ENCODE measurements around the gene TBXAS1. TPM values are rescaled to one million over a fixed set of nuclear protein-coding genes. Genes with fewer than 3 reads are reported as not detected.

The TBXAS1 gene
- total and polyA plus RNA-seq, 5 donors from 2014 or later = 5.2 to 21.2 (median 11.3) TPM

GRCh38 chr7:139798892-139799291, 30.2 kb upstream of the TBXAS1 start:
- no peak for DNase-seq

GRCh38 chr7:139799586-139799985, 29.5 kb upstream of the TBXAS1 start:
- peaks cover 0 to 5% (median 4%) of the 10 kb centered on the region in 4 donors for H3K4me1 Mint-ChIP-seq
- ATAC-seq (ENCODE audit: low read depth in 2 of 2) (no peak), DNase-seq (no peak)
- peaks cover 0 to 7% of the 10 kb centered on the region in 2 experiments for H3K9me3 ChIP-seq (ENCODE audit: control insufficient read depth in 2 of 2, low read length in 2 of 2)
- H3K4me1 ChIP-seq (ENCODE audit: control insufficient read depth, insufficient read depth, low read length, poor library complexity, severe bottlenecking) = no peaks in the 10 kb centered on the region
- H3K27me3 Mint-ChIP-seq = peaks cover 22% of the 10 kb centered on the region
- H3K27ac Mint-ChIP-seq = no peak overlapping the region
- H3K36me3 Mint-ChIP-seq = no peaks in the 10 kb centered on the region
- H3K4me3 Mint-ChIP-seq = no peak overlapping the region
- no peak overlapping the region for H3K4me3 ChIP-seq (ENCODE audit: low read depth, low read length)
- no peaks in the 10 kb centered on the region for H3K27me3 ChIP-seq (ENCODE audit: control insufficient read depth, insufficient read depth, low read length)
- H3K36me3 ChIP-seq (ENCODE audit: control insufficient read depth, insufficient read depth, low read length) = no peaks in the 10 kb centered on the region
- H3K27ac ChIP-seq (ENCODE audit: insufficient read depth, low read length, poor library complexity, severe bottlenecking) = no peak overlapping the region
- peaks cover under 1 to 16% (median 11%) of the 10 kb centered on the region in 7 donors for H3K9me3 Mint-ChIP-seq

More at GRCh38 chr7:139798892-139799291, 30.2 kb upstream of the TBXAS1 start:
- Histone ChIP-seq H3K4me1 (ENCODE audit: control insufficient read depth, insufficient read depth, low read length, poor library complexity, severe bottlenecking) (no peaks in the 10 kb centered on the region), H3K9me3 (ENCODE audit: control insufficient read depth in 2 of 2, low read length in 2 of 2) (peaks cover 0 to 5% of the 10 kb centered on the region in 2 experiments), H3K4me3 (ENCODE audit: low read depth, low read length) (no peak overlapping the region), H3K27me3 (ENCODE audit: control insufficient read depth, insufficient read depth, low read length) (no peaks in the 10 kb centered on the region), H3K36me3 (ENCODE audit: control insufficient read depth, insufficient read depth, low read length) (no peaks in the 10 kb centered on the region), H3K27ac (ENCODE audit: insufficient read depth, low read length, poor library complexity, severe bottlenecking) (no peak overlapping the region)
- Mint-ChIP-seq H3K27me3 (peaks cover 22% of the 10 kb centered on the region), H3K36me3 (no peaks in the 10 kb centered on the region), H3K4me3 (no peak overlapping the region), H3K27ac (no peak overlapping the region), H3K4me1 (peaks cover 0 to 5% (median 4%) of the 10 kb centered on the region in 4 donors), H3K9me3 (peaks cover 0 to 13% (median 10%) of the 10 kb centered on the region in 7 donors)
- ATAC-seq (ENCODE audit: low read depth in 2 of 2) = no peak

- no peaks in the 10 kb centered on the region for H3K36me3 ChIP-seq (ENCODE audit: control insufficient read depth, insufficient read depth, low read length)
- peaks cover 2% of the 10 kb centered on the region for H3K27me3 ChIP-seq (ENCODE audit: control insufficient read depth, insufficient read depth, low read length)
- peaks cover 0 to 17% (median 5%) of the 10 kb centered on the region in 7 donors for H3K9me3 Mint-ChIP-seq
- peaks cover 0 to 7% of the 10 kb centered on the region in 2 experiments for H3K9me3 ChIP-seq (ENCODE audit: control insufficient read depth in 2 of 2, low read length in 2 of 2)
- peaks cover 25% of the 10 kb centered on the region for H3K27me3 Mint-ChIP-seq
- no peak for DNase-seq
- H3K4me1 ChIP-seq (ENCODE audit: control insufficient read depth, insufficient read depth, low read length, poor library complexity, severe bottlenecking) = no peaks in the 10 kb centered on the region
- H3K36me3 Mint-ChIP-seq = no peaks in the 10 kb centered on the region
- no peak overlapping the region for H3K4me3 ChIP-seq (ENCODE audit: low read depth, low read length)
- ATAC-seq (ENCODE audit: low read depth in 2 of 2) = no peak
- no peaks in the 10 kb centered on the region for H3K4me1 Mint-ChIP-seq
- no peak overlapping the region for H3K4me3 Mint-ChIP-seq
- H3K27ac ChIP-seq (ENCODE audit: insufficient read depth, low read length, poor library complexity, severe bottlenecking) = no peak overlapping the region
- H3K27ac Mint-ChIP-seq = no peak overlapping the region
Measured at GRCh38 chr7:139804571-139804970, 24.5 kb upstream of the TBXAS1 start.

GRCh38 chr7:139807009-139807408, 22.1 kb upstream of the TBXAS1 start:
- Mint-ChIP-seq H3K27ac (no peak overlapping the region), H3K27me3 (peaks cover 21% of the 10 kb centered on the region), H3K4me1 (no peaks in the 10 kb centered on the region), H3K4me3 (no peak overlapping the region), H3K9me3 (peaks cover 0 to 17% (median 7%) of the 10 kb centered on the region in 7 donors), H3K36me3 (no peaks in the 10 kb centered on the region)
- no peaks in the 10 kb centered on the region for H3K36me3 ChIP-seq (ENCODE audit: control insufficient read depth, insufficient read depth, low read length)
- H3K27ac ChIP-seq (ENCODE audit: insufficient read depth, low read length, poor library complexity, severe bottlenecking) = no peak overlapping the region
- H3K9me3 ChIP-seq (ENCODE audit: control insufficient read depth in 2 of 2, low read length in 2 of 2) = peaks cover 0 to 7% of the 10 kb centered on the region in 2 experiments
- H3K4me1 ChIP-seq (ENCODE audit: control insufficient read depth, insufficient read depth, low read length, poor library complexity, severe bottlenecking) = no peaks in the 10 kb centered on the region
- peaks cover 2% of the 10 kb centered on the region for H3K27me3 ChIP-seq (ENCODE audit: control insufficient read depth, insufficient read depth, low read length)
- H3K4me3 ChIP-seq (ENCODE audit: low read depth, low read length) = no peak overlapping the region
- DNase-seq (no peak), ATAC-seq (ENCODE audit: low read depth in 2 of 2) (no peak)

- H3K4me1 Mint-ChIP-seq = no peaks in the 10 kb centered on the region
- DNase-seq (no peak), ATAC-seq (ENCODE audit: low read depth in 2 of 2) (no peak)
- H3K27ac ChIP-seq (ENCODE audit: insufficient read depth, low read length, poor library complexity, severe bottlenecking) = no peak overlapping the region
- H3K36me3 Mint-ChIP-seq = no peaks in the 10 kb centered on the region
- H3K4me3 ChIP-seq (ENCODE audit: low read depth, low read length) = no peak overlapping the region
- H3K27ac Mint-ChIP-seq = no peak overlapping the region
- H3K27me3 Mint-ChIP-seq = peaks cover 13% of the 10 kb centered on the region
- H3K27me3 ChIP-seq (ENCODE audit: control insufficient read depth, insufficient read depth, low read length) = peaks cover 2% of the 10 kb centered on the region
- no peaks in the 10 kb centered on the region for H3K36me3 ChIP-seq (ENCODE audit: control insufficient read depth, insufficient read depth, low read length)
- no peak overlapping the region for H3K4me3 Mint-ChIP-seq
- H3K9me3 Mint-ChIP-seq = peaks cover 0 to 8% (median 2%) of the 10 kb centered on the region in 7 donors
- H3K4me1 ChIP-seq (ENCODE audit: control insufficient read depth, insufficient read depth, low read length, poor library complexity, severe bottlenecking) = no peaks in the 10 kb centered on the region
- peaks cover 0 to 7% of the 10 kb centered on the region in 2 experiments for H3K9me3 ChIP-seq (ENCODE audit: control insufficient read depth in 2 of 2, low read length in 2 of 2)
Measured at GRCh38 chr7:139808427-139808826, 20.6 kb upstream of the TBXAS1 start.

- Mint-ChIP-seq H3K9me3 (peaks cover 0 to 8% (median 2%) of the 10 kb centered on the region in 7 donors), H3K27ac (no peak overlapping the region), H3K4me1 (no peaks in the 10 kb centered on the region), H3K27me3 (peaks cover 13% of the 10 kb centered on the region), H3K36me3 (no peaks in the 10 kb centered on the region), H3K4me3 (no peak overlapping the region)
- ATAC-seq (ENCODE audit: low read depth in 2 of 2) (no peak), DNase-seq (no peak)
- Histone ChIP-seq H3K27ac (ENCODE audit: insufficient read depth, low read length, poor library complexity, severe bottlenecking) (no peak overlapping the region), H3K4me1 (ENCODE audit: control insufficient read depth, insufficient read depth, low read length, poor library complexity, severe bottlenecking) (no peaks in the 10 kb centered on the region), H3K27me3 (ENCODE audit: control insufficient read depth, insufficient read depth, low read length) (peaks cover 2% of the 10 kb centered on the region), H3K36me3 (ENCODE audit: control insufficient read depth, insufficient read depth, low read length) (no peaks in the 10 kb centered on the region), H3K4me3 (ENCODE audit: low read depth, low read length) (no peak overlapping the region), H3K9me3 (ENCODE audit: control insufficient read depth in 2 of 2, low read length in 2 of 2) (peaks cover 0 to 2% of the 10 kb centered on the region in 2 experiments)
Measured at GRCh38 chr7:139808846-139809442, 20.1 kb upstream of the TBXAS1 start.

GRCh38 chr7:139811066-139811465, 18.0 kb upstream of the TBXAS1 start:
- Mint-ChIP-seq H3K4me1 (no peaks in the 10 kb centered on the region), H3K4me3 (no peak overlapping the region), H3K36me3 (no peaks in the 10 kb centered on the region), H3K27me3 (peaks cover 22% of the 10 kb centered on the region), H3K27ac (no peak overlapping the region), H3K9me3 (peaks cover 0 to 5% (median 0%) of the 10 kb centered on the region in 7 donors)
- H3K9me3 ChIP-seq (ENCODE audit: control insufficient read depth in 2 of 2, low read length in 2 of 2) = no peaks in the 10 kb centered on the region
- DNase-seq (no peak), ATAC-seq (ENCODE audit: low read depth in 2 of 2) (peak in 1 of 2 donors; percentile 37)
- H3K27ac ChIP-seq (ENCODE audit: insufficient read depth, low read length, poor library complexity, severe bottlenecking) = no peak overlapping the region
- no peak overlapping the region for H3K4me3 ChIP-seq (ENCODE audit: low read depth, low read length)
- H3K27me3 ChIP-seq (ENCODE audit: control insufficient read depth, insufficient read depth, low read length) = peaks cover 2% of the 10 kb centered on the region
- no peaks in the 10 kb centered on the region for H3K36me3 ChIP-seq (ENCODE audit: control insufficient read depth, insufficient read depth, low read length)
- no peaks in the 10 kb centered on the region for H3K4me1 ChIP-seq (ENCODE audit: control insufficient read depth, insufficient read depth, low read length, poor library complexity, severe bottlenecking)

- no peak overlapping the region for H3K27ac ChIP-seq (ENCODE audit: insufficient read depth, low read length, poor library complexity, severe bottlenecking)
- H3K36me3 Mint-ChIP-seq = no peaks in the 10 kb centered on the region
- H3K4me1 Mint-ChIP-seq = no peaks in the 10 kb centered on the region
- peaks cover 24% of the 10 kb centered on the region for H3K27me3 Mint-ChIP-seq
- no peaks in the 10 kb centered on the region for H3K4me1 ChIP-seq (ENCODE audit: control insufficient read depth, insufficient read depth, low read length, poor library complexity, severe bottlenecking)
- H3K4me3 ChIP-seq (ENCODE audit: low read depth, low read length) = no peak overlapping the region
- H3K4me3 Mint-ChIP-seq = no peak overlapping the region
- no peak overlapping the region for H3K27ac Mint-ChIP-seq
- DNase-seq = no peak
- no peak for ATAC-seq (ENCODE audit: low read depth in 2 of 2)
- peaks cover 0 to 3% (median 2%) of the 10 kb centered on the region in 7 donors for H3K9me3 Mint-ChIP-seq
- H3K9me3 ChIP-seq (ENCODE audit: control insufficient read depth in 2 of 2, low read length in 2 of 2) = no peaks in the 10 kb centered on the region
- no peaks in the 10 kb centered on the region for H3K36me3 ChIP-seq (ENCODE audit: control insufficient read depth, insufficient read depth, low read length)
- peaks cover 2% of the 10 kb centered on the region for H3K27me3 ChIP-seq (ENCODE audit: control insufficient read depth, insufficient read depth, low read length)
Measured at GRCh38 chr7:139813151-139813550, 15.9 kb upstream of the TBXAS1 start.
